Measurements from ENCODE around the gene MAT2B. TPM values are rescaled to one million over a fixed set of nuclear protein-coding genes. Genes with fewer than 3 reads are reported as not detected.

MAT2B gene
- total and polyA plus RNA-seq, 2 of the 13 experiments (the other 11 are each of a cell fraction or from before 2014, with no cell fraction given), result 20.2 to 37.1 TPM

DNA sequence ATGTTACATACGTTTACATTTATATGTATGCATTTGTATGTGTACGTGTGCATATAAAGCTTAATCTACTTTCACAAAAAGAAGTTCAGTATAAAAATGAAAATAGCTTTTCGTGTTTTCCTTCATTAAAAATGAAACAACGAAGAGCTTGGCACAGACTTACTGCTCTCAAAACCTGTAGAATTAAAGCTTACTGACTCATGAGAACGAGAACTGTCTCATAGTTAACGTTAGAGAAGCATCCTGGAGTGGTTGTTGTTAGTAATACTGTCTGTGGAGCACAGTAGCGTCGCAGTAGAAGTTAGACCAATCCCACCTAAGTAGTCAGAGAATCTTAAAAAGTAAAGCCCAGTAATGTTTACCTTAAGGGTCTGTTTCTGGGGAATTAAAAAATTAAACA is 1.3 kb downstream of the MAT2B start:
- ChIA-PET CTCF (ENCODE audit: low intra/inter-chr PET ratio, low total read pairs) (no interaction called here), POLR2A (interaction anchor here (0.9 to 1.1 kb wide), 4 partner anchors 23 to 69 kb away, joined by 3 to 7 read pairs (median 4); partner anchors contain the start of genes CCNG1, HMMR and NUDCD2)
- no peaks in the 10 kb centered on the region for H3K36me3 ChIP-seq (replicated peaks in 1 of 2; ENCODE audit: control insufficient read depth in 1 of 2, insufficient read depth in 2 of 2, low read length in 2 of 2)
- intact Hi-C loops (cut with micrococcal nuclease; ENCODE audit: unreplicated experiment) (no loop called here), in situ Hi-C loops (cut with HindIII; ENCODE audit: extremely low pct_ligation_motif_present, low pct_unique_long_range_greater_than_20kb) (no loop called here)
- peak overlapping the region; percentile 83 for H3K4me2 ChIP-seq (ENCODE audit: low read depth, low read length)
- FAIRE-seq (no peak), DNase-seq (ENCODE audit: low spot score) (no peak), ATAC-seq (no peak)
- no TSS peak for BruUV-seq (replicated peaks)
- no peak overlapping the region for H2AFZ ChIP-seq (ENCODE audit: low read length)
- H3K4me3 ChIP-seq (replicated peaks in 1 of 3; ENCODE audit: insufficient read depth in 1 of 3, low read depth in 2 of 3, low read length in 3 of 3), result peak overlapping the region; percentile 64 to 99 (median 74)
- peaks cover 51% of the 10 kb centered on the region for H3K79me2 ChIP-seq (ENCODE audit: insufficient read depth, low read length)
- H3K27me3 ChIP-seq (ENCODE audit: control insufficient read depth in 1 of 2, insufficient read depth in 2 of 2, low read length in 2 of 2), result no peaks in the 10 kb centered on the region; a peak in 1 of 5 replicates
- H3K9me3 ChIP-seq (ENCODE audit: low read length), result no peaks in the 10 kb centered on the region
- H3K4me1 ChIP-seq (ENCODE audit: insufficient read depth, low read length), result peaks cover 41% of the 10 kb centered on the region
- TF ChIP-seq ZNF564 (CRISPR knock-in tag; IDR thresholded peaks at IDR 0.05) (no peak), ELF1 (CRISPR knock-in tag; IDR thresholded peaks at IDR 0.05) (no peak), HBP1 (CRISPR knock-in tag; IDR thresholded peaks at IDR 0.05; ENCODE audit: low read depth) (0 out of 2 replicates have a peak, but pooled peaks have one; percentile 0), CREM (IDR thresholded peaks at IDR 0.05) (no peak), CREM (CRISPR knock-in tag; IDR thresholded peaks at IDR 0.05) (no peak), KDM5B (CRISPR knock-in tag; IDR thresholded peaks at IDR 0.05; ENCODE audit: borderline replicate concordance) (no peak)
- peak overlapping the region; percentile 92 for H3K27ac ChIP-seq (ENCODE audit: extremely low read length, insufficient read depth, low read length)
- H3K9ac ChIP-seq (ENCODE audit: insufficient read depth, low read depth, low read length), result peak overlapping the region; percentile 85
- 6% methylated on average over 8 of the region's 8 CpGs for WGBS (ENCODE audit: low lambda C conversion rate)
- H4K20me1 ChIP-seq (ENCODE audit: insufficient read depth, low read length), result no peaks in the 10 kb centered on the region

DNA sequence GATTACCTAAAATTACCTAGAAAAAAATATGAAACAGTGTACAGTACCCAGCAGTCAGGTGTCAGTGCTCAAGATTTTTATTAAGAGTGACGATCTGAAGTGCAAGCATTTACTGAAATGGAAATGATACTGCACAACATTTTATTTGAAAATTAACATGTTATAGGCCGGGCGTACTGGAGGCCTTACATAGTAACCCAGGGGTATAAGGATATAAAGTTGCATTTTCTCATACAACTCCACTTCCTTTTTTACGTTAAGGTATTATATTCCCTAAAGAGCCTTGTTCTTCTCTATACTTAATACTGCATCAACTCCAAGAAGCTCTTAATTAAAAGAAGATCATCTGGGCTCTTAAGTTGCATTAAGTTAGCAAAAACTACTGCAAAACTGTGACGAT is 3.3 kb downstream of the MAT2B start:
- in situ Hi-C loops (cut with HindIII; ENCODE audit: extremely low pct_ligation_motif_present, low pct_unique_long_range_greater_than_20kb) (no loop called here), intact Hi-C loops (cut with micrococcal nuclease; ENCODE audit: unreplicated experiment) (no loop called here)
- Histone ChIP-seq H3K79me2 (ENCODE audit: insufficient read depth, low read length) (peaks cover 54% of the 10 kb centered on the region), H2AFZ (ENCODE audit: low read length) (no peak overlapping the region), H3K9me3 (ENCODE audit: low read length) (no peaks in the 10 kb centered on the region), H4K20me1 (ENCODE audit: insufficient read depth, low read length) (no peaks in the 10 kb centered on the region), H3K4me1 (ENCODE audit: insufficient read depth, low read length) (peaks cover 34% of the 10 kb centered on the region), H3K4me2 (ENCODE audit: low read depth, low read length) (peak overlapping the region; percentile 75), H3K36me3 (replicated peaks in 1 of 2; ENCODE audit: control insufficient read depth in 1 of 2, insufficient read depth in 2 of 2, low read length in 2 of 2) (peaks cover 3 to 19% of the 10 kb centered on the region in 2 experiments; a peak in 3 of 5 replicates), H3K4me3 (replicated peaks in 1 of 3; ENCODE audit: insufficient read depth in 1 of 3, low read depth in 2 of 3, low read length in 3 of 3) (peak overlapping the region; percentile 4 to 36 (median 25); a peak in 3 of 6 replicates), H3K9ac (ENCODE audit: insufficient read depth, low read depth, low read length) (peak overlapping the region; percentile 27; the same call in 1 of the 2 replicates), H3K27ac (ENCODE audit: extremely low read length, insufficient read depth, low read length) (peak overlapping the region; percentile 43), H3K27me3 (ENCODE audit: control insufficient read depth in 1 of 2, insufficient read depth in 2 of 2, low read length in 2 of 2) (no peaks in the 10 kb centered on the region; a peak in 1 of 5 replicates)
- ChIA-PET CTCF (ENCODE audit: low intra/inter-chr PET ratio, low total read pairs) (no interaction called here), POLR2A (no interaction called here)
- WGBS (ENCODE audit: low lambda C conversion rate), result 71% methylated on average over 5 of the region's 5 CpGs
- FAIRE-seq, result no peak
- ATAC-seq, result no peak
- no peak for DNase-seq (ENCODE audit: low spot score)
- TF ChIP-seq, protein P1, sequence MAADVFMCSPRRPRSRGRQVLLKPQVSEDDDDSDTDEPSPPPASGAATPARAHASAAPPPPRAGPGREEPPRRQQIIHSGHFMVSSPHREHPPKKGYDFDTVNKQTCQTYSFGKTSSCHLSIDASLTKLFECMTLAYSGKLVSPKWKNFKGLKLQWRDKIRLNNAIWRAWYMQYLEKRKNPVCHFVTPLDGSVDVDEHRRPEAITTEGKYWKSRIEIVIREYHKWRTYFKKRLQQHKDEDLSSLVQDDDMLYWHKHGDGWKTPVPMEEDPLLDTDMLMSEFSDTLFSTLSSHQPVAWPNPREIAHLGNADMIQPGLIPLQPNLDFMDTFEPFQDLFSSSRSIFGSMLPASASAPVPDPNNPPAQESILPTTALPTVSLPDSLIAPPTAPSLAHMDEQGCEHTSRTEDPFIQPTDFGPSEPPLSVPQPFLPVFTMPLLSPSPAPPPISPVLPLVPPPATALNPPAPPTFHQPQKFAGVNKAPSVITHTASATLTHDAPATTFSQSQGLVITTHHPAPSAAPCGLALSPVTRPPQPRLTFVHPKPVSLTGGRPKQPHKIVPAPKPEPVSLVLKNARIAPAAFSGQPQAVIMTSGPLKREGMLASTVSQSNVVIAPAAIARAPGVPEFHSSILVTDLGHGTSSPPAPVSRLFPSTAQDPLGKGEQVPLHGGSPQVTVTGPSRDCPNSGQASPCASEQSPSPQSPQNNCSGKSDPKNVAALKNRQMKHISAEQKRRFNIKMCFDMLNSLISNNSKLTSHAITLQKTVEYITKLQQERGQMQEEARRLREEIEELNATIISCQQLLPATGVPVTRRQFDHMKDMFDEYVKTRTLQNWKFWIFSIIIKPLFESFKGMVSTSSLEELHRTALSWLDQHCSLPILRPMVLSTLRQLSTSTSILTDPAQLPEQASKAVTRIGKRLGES (CRISPR knock-in tag; IDR thresholded peaks at IDR 0.05; ENCODE audit: borderline replicate concordance), result no peak
- TF ChIP-seq ZNF468 (CRISPR knock-in tag; IDR thresholded peaks at IDR 0.05), result no peak
- no TSS peak for BruUV-seq (replicated peaks)
